ENCODE measurements around the gene PAX8.
"Not testable (repeated sequence)": the region's sequence is repeated elsewhere in the genome, so short reads cannot be mapped to it uniquely, and the experiment has no call there.

PAX8 gene

DNA sequence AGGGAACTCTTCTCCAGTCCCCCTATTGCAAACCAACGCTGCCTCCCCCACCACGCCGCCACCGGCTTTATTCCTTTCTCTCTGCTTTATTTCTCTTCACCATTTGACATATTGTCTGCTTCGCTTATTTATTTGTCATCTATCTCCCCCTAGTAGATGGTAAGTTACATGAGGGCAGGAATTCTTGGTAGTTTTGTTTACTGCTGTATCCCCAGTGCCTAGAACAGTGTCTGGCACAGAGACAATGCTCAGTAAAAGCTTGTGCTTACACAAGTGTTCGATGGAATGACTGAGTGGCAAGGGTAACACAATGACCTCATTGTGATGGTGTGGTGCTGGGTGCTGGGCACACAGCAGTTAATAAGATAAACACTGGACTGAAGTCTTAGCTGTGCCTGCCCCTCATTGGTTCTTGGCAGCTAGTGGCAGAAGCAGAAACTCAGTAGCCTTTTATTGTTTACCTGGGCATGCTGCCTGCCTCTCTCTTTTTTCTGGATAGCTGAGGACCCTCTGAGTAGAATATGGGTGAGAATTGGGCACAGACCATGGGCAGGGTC lies 9.5 kb upstream of the PAX8 start:
- not testable (repeated sequence) for DNase-seq

GRCh38 chr2:113285816-113286215 lies 7.1 kb upstream of the PAX8 start:
- no peak for DNase-seq

- DNase-seq = not testable (repeated sequence)
Observed at GRCh38 chr2:113284999-113285398, 6.3 kb upstream of the PAX8 start.

- no peak for DNase-seq
Observed at GRCh38 chr2:113284476-113284875, 5.8 kb upstream of the PAX8 start.

GRCh38 chr2:113283704-113284284 lies 5.1 kb upstream of the PAX8 start:
- no peak for DNase-seq

GRCh38 chr2:113282747-113283533 lies 4.2 kb upstream of the PAX8 start:
- no peak for DNase-seq

GRCh38 chr2:113281910-113282746 lies 3.4 kb upstream of the PAX8 start:
- no peak for DNase-seq

DNA sequence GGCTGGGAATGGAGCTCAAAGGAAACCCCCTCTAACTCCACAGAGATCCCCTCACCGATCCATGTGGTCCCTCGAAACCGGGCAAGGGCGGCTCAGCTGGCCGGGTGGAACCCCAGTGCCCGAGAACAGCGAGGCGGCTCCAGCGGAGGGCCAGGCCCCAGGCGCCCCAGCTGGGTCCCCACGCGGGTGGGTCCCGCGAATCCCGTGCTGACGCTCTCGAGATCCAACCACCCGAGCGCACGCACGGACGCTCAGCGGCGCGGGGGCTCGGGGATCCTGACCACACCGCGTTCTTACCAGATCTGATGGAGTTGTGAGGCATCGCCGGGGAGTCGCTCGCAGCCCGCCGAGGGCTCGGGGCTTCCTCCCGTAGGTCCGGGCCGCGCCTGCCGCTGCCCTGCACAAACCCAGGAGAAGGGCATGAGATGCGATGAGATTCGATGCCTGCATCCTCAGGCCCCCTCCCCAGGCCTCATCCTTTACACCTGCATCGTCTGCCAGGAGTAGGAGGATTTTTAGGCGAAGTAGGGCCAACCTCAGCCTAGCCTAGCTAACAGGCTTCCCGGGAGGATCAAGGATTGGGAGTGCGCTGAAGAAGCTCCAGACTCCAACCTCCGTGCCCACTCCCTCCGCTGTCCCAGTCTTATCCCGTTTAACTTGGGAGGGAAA lies 514 bp downstream of the PAX8 start:
- DNase-seq = no peak

- DNase-seq = no peak
Observed at GRCh38 chr2:113277474-113278072, 1.1 kb downstream of the PAX8 start.

DNA sequence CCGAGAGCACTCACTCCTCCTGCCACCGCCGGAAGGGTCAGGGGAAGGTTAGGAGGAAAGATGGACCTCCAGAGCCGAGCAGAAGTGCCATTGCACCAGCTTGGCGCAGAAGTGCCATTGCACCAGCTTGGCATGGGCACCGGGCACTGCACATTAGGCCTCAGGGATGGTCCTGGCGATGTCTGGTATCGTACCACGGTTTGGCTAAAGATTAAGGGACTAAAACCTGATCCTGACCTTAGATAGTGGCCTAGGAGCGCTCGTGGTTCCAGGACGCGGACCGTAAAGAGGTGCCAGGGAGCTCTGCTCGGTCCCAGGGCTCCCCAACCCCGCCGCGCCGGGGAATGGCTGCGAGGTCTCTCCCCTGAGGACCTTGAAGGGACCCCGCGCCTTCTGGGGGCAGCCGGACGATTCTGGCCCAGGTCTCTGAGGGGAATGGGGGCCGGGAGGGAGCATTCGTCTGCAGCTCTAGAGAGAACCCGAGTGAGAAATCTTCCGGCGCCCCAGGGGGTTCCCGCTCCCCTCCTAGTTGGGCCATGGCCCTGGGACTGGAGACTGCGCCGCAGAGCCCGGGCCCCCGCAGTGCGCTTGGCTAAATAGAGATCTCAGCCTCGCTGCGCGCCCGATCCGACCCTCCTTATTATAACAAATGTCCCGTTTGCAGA lies 1.8 kb downstream of the PAX8 start:
- no peak for DNase-seq

DNA sequence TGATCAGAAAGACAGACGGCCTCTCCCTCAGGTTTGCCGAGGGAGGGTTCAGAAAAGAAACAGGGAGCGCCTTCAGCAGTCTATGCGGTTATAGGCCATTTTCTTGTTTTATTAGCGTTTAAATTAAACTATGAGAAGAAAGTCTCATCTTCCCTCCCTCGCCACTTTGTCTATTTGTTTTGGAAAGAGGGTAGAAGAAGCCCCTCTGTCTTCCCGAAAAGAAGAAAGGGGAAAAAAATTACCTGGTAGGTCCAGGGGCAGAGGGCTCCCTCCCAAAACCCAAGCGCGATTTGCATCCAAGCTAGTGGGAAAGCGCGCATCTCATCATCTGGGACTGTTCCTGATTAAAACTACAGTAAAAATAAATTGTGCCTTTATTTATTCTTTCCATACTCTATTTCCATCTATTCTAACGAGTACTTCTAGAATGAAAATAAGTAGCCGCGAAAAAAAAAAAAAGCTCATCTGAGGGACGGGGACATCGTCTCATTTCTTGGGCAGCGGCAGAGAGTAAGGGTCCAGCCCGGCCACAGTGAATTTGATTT lies 2.4 kb downstream of the PAX8 start:
- no peak for DNase-seq

GRCh38 chr2:113275556-113276215 lies 3.0 kb downstream of the PAX8 start:
- no peak for DNase-seq

DNA sequence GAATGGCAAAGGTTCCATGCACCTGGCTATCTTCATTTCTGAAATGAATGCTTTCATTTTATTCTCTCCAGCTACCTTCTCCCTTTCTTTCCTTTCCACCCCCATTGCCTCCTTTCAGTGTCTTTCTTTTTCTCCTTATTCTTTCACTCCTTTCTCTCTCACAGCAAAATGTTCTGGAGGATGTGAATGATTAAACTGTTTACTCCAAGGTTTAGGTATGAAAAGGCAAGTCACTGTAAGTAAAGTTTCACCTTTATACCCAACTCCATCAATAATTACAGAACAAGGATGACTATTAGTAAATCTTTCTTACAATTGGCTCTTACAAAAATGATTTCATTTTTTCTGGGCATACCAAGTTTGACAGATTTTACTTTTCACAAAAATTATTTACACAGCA lies 4.3 kb downstream of the PAX8 start:
- DNase-seq = no peak

- no peak for DNase-seq
Observed at GRCh38 chr2:113273981-113274380, 4.7 kb downstream of the PAX8 start.

DNA sequence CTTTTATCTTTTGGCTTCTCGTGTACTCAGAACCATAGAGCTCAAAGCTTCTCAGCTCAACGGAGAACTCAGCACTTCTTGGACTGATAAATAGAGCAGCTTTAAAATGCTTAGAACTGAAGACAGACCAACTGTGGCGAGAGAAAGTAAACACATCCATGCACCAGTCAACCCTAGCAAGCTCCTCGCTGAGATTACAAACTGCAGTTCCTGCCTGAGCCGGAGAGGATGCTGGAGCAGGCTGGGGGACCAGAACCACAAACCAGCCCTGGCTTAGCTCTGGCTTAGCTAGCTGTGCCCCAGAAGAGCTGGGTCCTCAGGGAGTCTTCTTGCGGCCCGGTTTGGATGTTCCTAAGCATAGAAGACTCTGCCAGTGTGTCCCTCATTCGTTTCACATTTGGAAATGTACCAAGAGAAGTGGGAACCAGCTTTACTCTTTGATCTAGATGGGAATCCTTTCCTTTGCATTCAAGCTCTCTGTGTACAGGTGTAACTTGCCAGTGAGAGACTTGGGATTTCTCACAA lies 5.6 kb downstream of the PAX8 start:
- no peak for DNase-seq

- DNase-seq = no peak
Observed at GRCh38 chr2:113272477-113272876, 6.2 kb downstream of the PAX8 start.

DNA sequence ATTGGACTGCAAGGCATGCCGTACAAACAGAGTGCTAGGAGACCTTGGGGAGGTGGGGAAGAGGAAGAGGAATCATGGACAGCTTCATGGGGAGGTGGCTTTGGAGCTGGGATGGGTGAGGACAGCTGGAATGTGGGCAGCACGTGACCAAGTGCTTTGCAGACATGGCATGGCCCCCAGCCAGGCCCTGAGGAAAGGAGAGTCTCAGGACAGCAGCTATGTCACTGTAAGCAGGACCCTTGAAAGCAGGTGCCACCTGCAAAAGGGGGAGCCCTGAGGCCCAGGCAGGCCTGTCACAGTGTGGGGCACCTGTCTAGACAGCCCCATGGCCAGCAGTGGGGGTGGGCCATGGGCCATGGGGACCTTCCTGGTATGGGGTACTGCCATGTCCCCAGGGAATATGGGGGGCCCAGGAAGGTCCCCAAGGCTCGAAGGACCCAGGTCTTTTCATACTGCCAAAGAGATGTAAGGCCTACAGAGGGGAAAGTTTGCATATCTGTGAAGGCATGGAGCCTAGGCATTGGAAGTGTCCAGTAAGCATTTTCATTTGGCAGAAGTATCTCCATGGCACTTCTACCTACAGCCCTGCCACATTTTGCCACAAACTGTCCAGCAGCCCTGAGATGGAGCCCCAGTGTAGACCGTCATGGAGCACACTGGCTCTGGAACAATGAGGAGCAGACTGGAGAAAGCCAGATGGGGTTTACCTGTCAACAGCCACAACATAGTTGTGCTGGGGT lies 9.9 kb downstream of the PAX8 start:
- DNase-seq = no peak

DNA sequence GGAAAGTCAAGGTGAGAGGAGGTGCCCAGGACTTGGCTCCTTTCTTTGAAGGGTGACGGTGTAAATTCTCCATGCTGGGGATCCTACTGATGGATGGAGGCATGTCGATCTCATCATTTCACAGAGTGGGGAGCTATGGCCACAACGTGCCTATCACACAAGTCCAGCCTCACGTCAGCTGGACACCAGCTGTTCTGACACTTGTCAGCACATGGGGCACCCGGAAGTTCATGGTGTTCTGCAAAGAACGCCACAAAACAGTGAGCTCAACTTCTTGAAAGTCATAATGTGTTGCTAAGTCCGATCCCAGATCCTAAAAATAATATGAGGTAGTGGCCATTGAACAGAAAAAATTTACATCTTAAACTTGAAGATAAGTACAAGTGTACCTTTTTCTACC lies 12.3 kb downstream of the PAX8 start:
- no peak for DNase-seq

- no peak for DNase-seq
Observed at GRCh38 chr2:113264713-113265403, 13.9 kb downstream of the PAX8 start.

Data from NCI-H1436 (cell line).